BE2C (cell line): ENCODE measurements around the gene NUP205.
A peak's percentile ranks its signal among the peaks of the same experiment; 100 is the strongest.

ENCODE experiments used
- DNase-seq: peaks from one replicate; pipeline ENCODE4 v3.0.0-alpha.2; 2020
- H3K27me3 ChIP-seq: fragments of 250-450 bp; sonication (Bioruptor Pico); 2 replicates; pipeline ENCODE4 v1.5.1; 2020; ENCODE audit warnings: mild to moderate bottlenecking
- H3K36me3 ChIP-seq: fragments of 250-450 bp; sonication (Bioruptor Pico); 2 replicates; pipeline ENCODE4 v1.5.1; 2020; ENCODE audit warnings: mild to moderate bottlenecking
- H3K4me1 ChIP-seq: fragments of 250-450 bp; sonication (Bioruptor Pico); 2 replicates; pipeline ENCODE4 v1.5.1; 2020
- H3K4me3 ChIP-seq: 2 replicates; pipeline ENCODE4 v1.5.1; 2011; ENCODE audit warnings: low read depth, low read length
- H3K9me3 ChIP-seq: fragments of 250-450 bp; sonication (Bioruptor Pico); 2 replicates; pipeline ENCODE4 v1.5.1; 2020
- CTCF ChIP-seq: IDR thresholded peaks from 2 replicates; pipeline ENCODE4 v1.5.1; 2012; ENCODE audit warnings: mild to moderate bottlenecking, low read depth, low read length

NUP205 gene

GRCh38 chr7:135661311-135662122 is 103.8 kb downstream of the NUP205 start:
- H3K27me3 ChIP-seq = no peaks in the 10 kb centered on the region
- no peaks in the 10 kb centered on the region; the same call in 1 of the 2 replicates for H3K36me3 ChIP-seq
- peaks cover 3% of the 10 kb centered on the region; the same call in 1 of the 2 replicates for H3K4me1 ChIP-seq
- no peak for DNase-seq
- no peaks in the 10 kb centered on the region for H3K9me3 ChIP-seq
- TF ChIP-seq CTCF = no peak
- H3K4me3 ChIP-seq = peak overlapping the region; percentile 98

GRCh38 chr7:135662123-135662372 is 104.3 kb downstream of the NUP205 start:
- H3K4me3 ChIP-seq = peak overlapping the region; percentile 98
- H3K27me3 ChIP-seq = no peaks in the 10 kb centered on the region
- no peaks in the 10 kb centered on the region; the same call in 1 of the 2 replicates for H3K36me3 ChIP-seq
- no peaks in the 10 kb centered on the region for H3K9me3 ChIP-seq
- H3K4me1 ChIP-seq = peaks cover 3% of the 10 kb centered on the region; the same call in 1 of the 2 replicates
- no peak for DNase-seq
- TF ChIP-seq CTCF = no peak

DNA sequence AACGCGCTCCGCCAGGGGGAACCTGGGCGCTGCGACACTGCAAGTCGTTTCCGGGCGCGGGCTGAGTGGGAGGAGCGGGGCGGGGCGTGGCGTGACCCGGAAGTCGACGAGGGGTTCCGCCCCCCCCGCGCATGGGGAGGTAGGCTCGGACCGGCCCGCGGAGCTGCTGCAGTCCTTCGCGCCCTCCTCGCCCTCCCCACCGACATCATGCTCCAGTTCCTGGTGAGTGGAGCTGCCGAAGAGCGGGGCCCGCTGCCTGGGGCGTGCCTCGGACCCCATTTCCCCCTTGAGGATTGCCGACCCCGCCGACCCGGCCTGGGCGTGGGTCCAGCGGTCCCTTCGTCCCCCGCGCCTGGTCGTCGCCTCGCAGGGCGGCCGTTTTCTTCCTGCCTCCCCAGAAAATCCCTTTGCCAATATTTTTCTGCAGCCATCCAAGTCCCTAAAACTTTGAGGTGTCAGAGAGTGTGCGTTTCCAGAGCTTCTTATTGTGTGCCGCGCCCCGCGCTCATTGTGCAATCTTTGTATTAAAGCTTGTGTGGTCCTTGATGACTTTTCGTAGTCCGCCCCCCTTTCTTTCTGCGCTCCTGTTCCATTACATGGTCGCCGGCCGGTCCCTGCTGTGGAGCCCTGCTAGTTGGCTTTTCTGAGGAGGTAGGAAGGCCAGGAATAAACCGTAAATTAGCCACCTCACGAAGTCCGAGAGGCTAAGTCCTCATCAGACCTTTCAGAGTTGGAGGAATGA is 104.8 kb downstream of the NUP205 start, which contains the start of gene STMP1:
Gene STMP1 (plus strand): TSS at position 142 of the 742 bp plus-strand sequence.
- peak; percentile 50 for TF ChIP-seq CTCF
- Histone ChIP-seq H3K4me3 (peak within 1 kb of the TSS; percentile 98), H3K36me3 (no peaks in the 10 kb centered on the region; the same call in 1 of the 2 replicates), H3K9me3 (no peaks in the 10 kb centered on the region), H3K27me3 (no peaks in the 10 kb centered on the region), H3K4me1 (peaks cover 3% of the 10 kb centered on the region; the same call in 1 of the 2 replicates)
- peak; percentile 99 for DNase-seq

- TF ChIP-seq CTCF = no peak
- no peak overlapping the region for H3K4me3 ChIP-seq
- no peaks in the 10 kb centered on the region; the same call in 1 of the 2 replicates for H3K36me3 ChIP-seq
- H3K27me3 ChIP-seq = no peaks in the 10 kb centered on the region
- no peaks in the 10 kb centered on the region for H3K9me3 ChIP-seq
- DNase-seq = no peak
- H3K4me1 ChIP-seq = peaks cover 3% of the 10 kb centered on the region; the same call in 1 of the 2 replicates
Measured at GRCh38 chr7:135664046-135664589, 106.4 kb downstream of the NUP205 start.

DNA sequence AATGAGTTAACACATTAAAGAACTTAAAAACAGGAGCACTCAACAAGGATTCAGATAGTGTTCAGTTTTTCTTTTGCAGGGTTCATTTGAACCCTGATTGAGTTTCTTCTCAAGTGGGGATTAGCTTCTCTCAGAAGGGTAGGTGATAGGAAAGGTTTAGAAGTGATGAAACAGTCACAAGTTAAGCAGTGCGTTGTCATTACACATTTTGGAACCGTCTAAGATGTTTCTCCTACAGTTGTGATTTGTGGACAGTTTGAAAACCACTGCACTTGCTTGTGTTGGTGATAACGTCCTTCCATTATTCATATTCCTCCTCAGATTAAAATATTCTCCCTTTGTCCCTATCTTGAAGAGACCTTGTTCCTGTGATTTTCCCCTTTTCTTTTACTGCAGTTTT is 107.3 kb downstream of the NUP205 start:
- H3K36me3 ChIP-seq = no peaks in the 10 kb centered on the region; the same call in 1 of the 2 replicates
- H3K9me3 ChIP-seq = no peaks in the 10 kb centered on the region
- H3K4me1 ChIP-seq = peaks cover 3% of the 10 kb centered on the region; the same call in 1 of the 2 replicates
- H3K4me3 ChIP-seq = no peak overlapping the region
- no peak for TF ChIP-seq CTCF
- DNase-seq = no peak
- H3K27me3 ChIP-seq = no peaks in the 10 kb centered on the region
